H1 (cell line): ENCODE measurements around the gene COG4. TPM values are rescaled to one million over a fixed set of nuclear protein-coding genes. Genes with fewer than 3 reads are reported as not detected.

Experiments
- CTCF ChIA-PET: fragments of 300-600 bp; sonication (Branson Sonifier 250); formaldehyde crosslinking; loops from one replicate; lab custom pipeline; 2021; ENCODE audit not compliant: partially characterized antibody; lab: Charles Lee
- POLR2A ChIA-PET: fragments of 300-600 bp; sonication (Branson Sonifier 250); formaldehyde crosslinking; loops from one replicate; lab custom pipeline; 2021; ENCODE audit warnings: inconsistent platforms; ENCODE audit not compliant: partially characterized antibody; lab: Charles Lee
- DNase-seq, 2 experiments: peaks; one replicate each; pipeline versions ENCODE4 v3.0.0 to v3.0.0-alpha.2; 2010 to 2022; ENCODE audit warnings: low spot score in 2 of 2, low read depth in 1 of 2, mixed read lengths in 1 of 2
- FAIRE-seq: peaks from 2 replicates; lab custom pipeline; 2011; peaks lifted over from hg19 to GRCh38; lab: Jason Lieb, UNC
- H2AFZ ChIP-seq: 2 replicates; pipeline ENCODE4 v1.8.1; 2012; ENCODE audit warnings: low read length, inconsistent platforms
- H2AK5ac ChIP-seq: 2 replicates; pipeline ENCODE4 v1.6.1; 2013; ENCODE audit warnings: low read depth, low read length
- H2BK120ac ChIP-seq: replicated peaks from 2 replicates; pipeline ENCODE3; 2013; ENCODE audit warnings: low read depth, low read length, inconsistent platforms
- H2BK12ac ChIP-seq: 2 replicates; pipeline ENCODE4 v1.6.1; 2013; ENCODE audit warnings: low read depth, low read length
- H2BK15ac ChIP-seq: 2 replicates; pipeline ENCODE4 v1.6.1; 2013; ENCODE audit warnings: low read length
- H2BK20ac ChIP-seq: 2 replicates; pipeline ENCODE4 v1.6.1; 2013; ENCODE audit warnings: low read length
- H2BK5ac ChIP-seq: 2 replicates; pipeline ENCODE4 v1.6.1; 2013; ENCODE audit warnings: low read depth, low read length
- H3K14ac ChIP-seq: 2 replicates; pipeline ENCODE4 v1.6.1; 2013; ENCODE audit warnings: inconsistent platforms; ENCODE audit not compliant: insufficient read length
- H3K18ac ChIP-seq: 2 replicates; pipeline ENCODE4 v1.6.1; 2013; ENCODE audit warnings: low read length; ENCODE audit errors: extremely low read depth
- H3K23ac ChIP-seq: 2 replicates; pipeline ENCODE4 v1.6.1; 2013; ENCODE audit warnings: inconsistent platforms; ENCODE audit not compliant: insufficient read length
- H3K23me2 ChIP-seq: 2 replicates; pipeline ENCODE4 v1.6.1; 2013; ENCODE audit warnings: low read depth, low read length
- H3K27ac ChIP-seq: 2 replicates; pipeline ENCODE4 v1.6.1; 2011; ENCODE audit warnings: low read depth, low read length, inconsistent platforms
- H3K27me3 ChIP-seq, 4 experiments: replicated peaks in 1 of 4; 1 replicate in 1 of 4; 2 replicates in 3 of 4; pipeline versions ENCODE4 v1.6.1 to v1.8.1; 2011 to 2013; ENCODE audit warnings: low read length in 3 of 4, mild to moderate bottlenecking in 3 of 4, inconsistent platforms in 2 of 4, mixed read lengths in 2 of 4, moderate library complexity in 1 of 4; ENCODE audit not compliant: control insufficient read depth in 3 of 4, insufficient read depth in 3 of 4; ENCODE audit errors: extremely low read depth in 1 of 4
- H3K36me3 ChIP-seq, 4 experiments: 2 replicates each; pipeline versions ENCODE4 v1.6.1 to v1.8.1; 2011 to 2013; ENCODE audit warnings: mild to moderate bottlenecking in 4 of 4, low read length in 3 of 4, moderate library complexity in 2 of 4, control low read depth in 1 of 4, inconsistent platforms in 1 of 4; ENCODE audit not compliant: insufficient read depth in 4 of 4, control insufficient read depth in 2 of 4
- H3K4ac ChIP-seq: replicated peaks from 2 replicates; pipeline ENCODE3; 2013; ENCODE audit warnings: low read length, low read depth, mixed read lengths, inconsistent platforms; ENCODE audit not compliant: insufficient read length
- H3K4me1 ChIP-seq, 4 experiments: replicated peaks in 1 of 4; 1 replicate in 1 of 4; 2 replicates in 3 of 4; pipeline versions ENCODE4 v1.6.1 to v1.8.1; 2011 to 2013; ENCODE audit warnings: low read length in 3 of 4, inconsistent platforms in 2 of 4, mixed read lengths in 1 of 4; ENCODE audit not compliant: insufficient read depth in 4 of 4, control insufficient read depth in 3 of 4
- H3K4me2 ChIP-seq, 2 experiments: 2 replicates each; pipeline versions ENCODE4 v1.6.1 to v1.8.1; 2011 to 2013; ENCODE audit warnings: low read depth in 2 of 2, low read length in 2 of 2, control low read depth in 1 of 2, inconsistent platforms in 1 of 2, mild to moderate bottlenecking in 1 of 2; ENCODE audit not compliant: insufficient read depth in 1 of 2
- H3K4me3 ChIP-seq, 4 experiments: fragments of 200-600, 300-600 bp in 1 of 4; sonication (generic), shearing (Covaris generic), sonication (Bioruptor Twin) in 1 of 4; 2 replicates each; pipeline versions ENCODE4 v1.5.1 to v1.8.1; 2011 to 2016; ENCODE audit warnings: low read length in 4 of 4, low read depth in 3 of 4, control low read depth in 2 of 4, inconsistent platforms in 2 of 4, mild to moderate bottlenecking in 2 of 4, mixed read lengths in 1 of 4, moderate library complexity in 1 of 4; ENCODE audit not compliant: insufficient read depth in 2 of 4; ENCODE audit errors: extremely low read depth in 1 of 4
- H3K56ac ChIP-seq: replicated peaks from 2 replicates; pipeline ENCODE3; 2013; ENCODE audit warnings: low read depth, mild to moderate bottlenecking, mixed read lengths, low read length, inconsistent platforms; ENCODE audit not compliant: insufficient read length
- H3K79me1 ChIP-seq: 2 replicates; pipeline ENCODE4 v1.6.1; 2013; ENCODE audit warnings: low read depth, low read length, control low read depth
- H3K79me2 ChIP-seq, 2 experiments: 2 replicates each; pipeline versions ENCODE4 v1.6.1 to v1.8.1; 2012 to 2013; ENCODE audit warnings: low read length in 2 of 2, mild to moderate bottlenecking in 2 of 2, inconsistent platforms in 1 of 2; ENCODE audit not compliant: insufficient read depth in 2 of 2, control insufficient read depth in 1 of 2
- H3K9ac ChIP-seq, 4 experiments: replicated peaks in 1 of 4; 1 replicate in 1 of 4; 2 replicates in 3 of 4; pipeline versions ENCODE4 v1.6.1 to v1.8.1; 2011 to 2013; ENCODE audit warnings: low read depth in 3 of 4, low read length in 3 of 4, control low read depth in 2 of 4, mild to moderate bottlenecking in 2 of 4, moderate library complexity in 2 of 4, inconsistent platforms in 1 of 4; ENCODE audit errors: extremely low read depth in 1 of 4
- H3K9me3 ChIP-seq, 2 experiments: 2 replicates each; pipeline versions ENCODE4 v1.6.1 to v1.8.1; 2012 to 2013; ENCODE audit warnings: mild to moderate bottlenecking in 2 of 2, moderate library complexity in 2 of 2, control low read depth in 1 of 2, inconsistent platforms in 1 of 2, low read depth in 1 of 2, low read length in 1 of 2, mixed read lengths in 1 of 2; ENCODE audit not compliant: insufficient read depth in 2 of 2
- H4K20me1 ChIP-seq, 2 experiments: replicated peaks in 1 of 2; 2 replicates each; pipeline versions ENCODE3 to v1.8.1; 2011 to 2013; ENCODE audit warnings: inconsistent platforms in 2 of 2, low read length in 2 of 2, mild to moderate bottlenecking in 1 of 2; ENCODE audit not compliant: insufficient read depth in 2 of 2, control insufficient read depth in 1 of 2
- H4K5ac ChIP-seq: 2 replicates; pipeline ENCODE4 v1.6.1; 2013; ENCODE audit warnings: low read length, low read depth, mixed read lengths, inconsistent platforms; ENCODE audit not compliant: insufficient read length
- H4K8ac ChIP-seq: 2 replicates; pipeline ENCODE4 v1.8.0; 2013; ENCODE audit warnings: mild to moderate bottlenecking, moderate library complexity, low read length, inconsistent platforms; ENCODE audit not compliant: insufficient read depth; ENCODE audit errors: extremely low read depth
- H4K91ac ChIP-seq: replicated peaks from 2 replicates; pipeline ENCODE3; 2013; ENCODE audit warnings: low read length, mixed read lengths, inconsistent platforms; ENCODE audit not compliant: insufficient read length
- EZH2 ChIP-seq: fragments of 200-600 bp; sonication (generic); IDR thresholded peaks from 2 replicates; pipeline ENCODE4 v1.7.1; 2012; ENCODE audit warnings: low read depth, mild to moderate bottlenecking, moderate library complexity, low read length, inconsistent platforms; ENCODE audit not compliant: severe bottlenecking
- KDM1A ChIP-seq: fragments of 200-600, 300-600 bp; sonication (generic); IDR thresholded peaks from 2 replicates; pipeline ENCODE4 v1.7.1; 2016; ENCODE audit warnings: mild to moderate bottlenecking, low read length, borderline replicate concordance
- RNF2 ChIP-seq: fragments of 200-900, 300-1000 bp; sonication (generic); IDR thresholded peaks from 2 replicates; pipeline ENCODE4 v1.7.1; 2016; ENCODE audit warnings: borderline replicate concordance, low read depth, mild to moderate bottlenecking, antibody characterized with exemption, low read length; ENCODE audit not compliant: poor library complexity, severe bottlenecking; ENCODE audit errors: missing control alignments
- WGBS, 2 experiments: shearing (Covaris generic) in 1 of 2; methylation state at CpG; one replicate each; pipeline versions ENCODE4 v1.1.6 to v1.1.7; 2013 to 2015; ENCODE audit warnings: low lambda C conversion rate in 2 of 2, mixed read lengths in 2 of 2, inconsistent platforms in 1 of 2, low coverage in 1 of 2, missing lambda C conversion rate in 1 of 2; ENCODE audit not compliant: insufficient replicate concordance in 2 of 2, insufficient coverage in 1 of 2, insufficient read length in 1 of 2; ENCODE audit errors: extremely low coverage in 1 of 2, missing lambda C conversion rate in 1 of 2; 5-methylcytosine and 5-hydroxymethylcytosine counted together
- polyA plus RNA-seq, 7 experiments: library from polyadenylated mRNA; depleted of rRNA in 3 of 7; stranded (reverse) in 5 of 7; unstranded in 2 of 7; fragments of >200 nt in 5 of 7; fragments of 200-250 nt in 2 of 7; gene quantifications; 1 replicate in 5 of 7; 2 replicates in 1 of 7; 4 replicates in 1 of 7; pipeline versions ENCODE4 v1.2.1 to v1.2.3, GENCODE V29; 2011 to 2013; ENCODE audit warnings: missing spikeins in 2 of 7, mixed read lengths in 2 of 7
- total RNA-seq: library from RNA; stranded (reverse); fragmentation: NEBNext Ultra II Directional; extraction: Animal tissue kit (Norgen Biotek cat#: 25700); gene quantifications from 2 replicates; pipeline ENCODE4 v1.2.1, GENCODE V29; 2021

COG4 gene
- total and polyA plus RNA-seq, 2 of the 8 experiments (the other 6 are each of a cell fraction or from before 2014, with no cell fraction given) = 46.1 to 50.2 TPM

DNA sequence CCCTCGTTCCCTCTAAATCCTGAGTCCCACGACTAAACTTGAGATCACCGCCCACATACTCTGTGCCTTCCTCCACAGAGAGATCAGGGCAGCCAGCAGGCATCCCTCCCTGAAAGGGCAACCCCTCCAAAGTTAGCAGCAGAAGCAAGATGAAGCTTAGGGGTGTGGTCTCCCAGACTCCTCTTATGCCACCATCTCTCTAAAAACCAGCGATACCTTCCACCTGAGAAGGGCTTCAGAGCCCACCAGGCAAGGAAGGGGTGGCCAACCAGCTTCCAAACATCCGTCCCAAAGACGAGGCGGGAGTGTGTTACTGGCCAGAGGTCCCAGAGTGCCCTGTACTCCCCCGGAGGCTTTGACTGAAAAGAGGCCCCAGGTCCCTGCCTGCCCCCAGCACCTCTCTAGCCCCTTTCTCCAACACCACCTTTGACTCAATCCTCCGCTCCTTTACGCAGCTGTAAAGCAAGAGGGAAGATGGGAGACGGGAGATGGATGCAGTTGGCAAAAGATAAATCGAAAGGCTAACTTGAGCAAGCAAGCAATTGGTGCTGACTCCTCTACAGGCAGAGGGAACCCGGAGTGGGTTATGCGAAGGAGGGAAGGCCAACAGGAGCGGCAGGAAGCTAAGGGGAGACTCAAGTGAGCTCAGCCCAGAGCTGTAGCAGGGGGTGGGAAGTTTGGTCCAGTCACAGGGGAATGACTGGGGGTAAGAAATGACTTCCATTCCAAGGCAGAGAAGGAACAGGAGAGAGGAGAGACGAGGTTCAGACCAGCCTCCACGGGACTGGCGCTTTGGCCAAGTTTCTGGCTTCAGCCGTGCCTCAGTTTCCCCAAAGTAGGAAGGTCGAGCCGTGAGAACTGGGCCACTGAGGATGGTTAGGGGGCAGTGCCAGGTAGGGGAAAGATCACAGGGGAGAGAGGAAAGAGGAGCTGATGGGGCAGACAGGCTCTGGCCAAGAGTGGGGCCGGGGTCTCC is 85.5 kb downstream of the COG4 start:
- no peak overlapping the region for H3K23ac ChIP-seq
- H2BK5ac ChIP-seq = peak overlapping the region; percentile 61; the same call in 1 of the 2 replicates
- no peaks in the 10 kb centered on the region for H3K27me3 ChIP-seq
- peaks cover 11% of the 10 kb centered on the region for H3K23me2 ChIP-seq
- H3K36me3 ChIP-seq = peaks cover 0 to 5% (median 0%) of the 10 kb centered on the region in 4 experiments; a peak in 3 of 8 replicates
- H2BK12ac ChIP-seq = peak overlapping the region; percentile 22; the same call in 1 of the 2 replicates
- peaks cover 10 to 26% (median 17%) of the 10 kb centered on the region in 4 experiments for H3K4me1 ChIP-seq
- WGBS, 2 experiments = 26% methylated on average over 21 of the region's 22 CpGs; no CpG with 5 or more reads in 1 of the 2 experiments
- H3K79me2 ChIP-seq = peaks cover 0 to 45% of the 10 kb centered on the region in 2 experiments; a peak in 3 of 4 replicates
- DNase-seq (peak in 1 of 2 experiments; percentile 63), FAIRE-seq (no peak)
- TF ChIP-seq KDM1A (peak; percentile 16; the same call in 1 of the 2 replicates), RNF2 (peak; percentile 36), EZH2 (no peak)
- peak overlapping the region; percentile 15 for H2BK120ac ChIP-seq
- H2AK5ac ChIP-seq = peak overlapping the region; percentile 2; the same call in 1 of the 2 replicates
- peak overlapping the region in 2 of 4 experiments; percentile 32 to 66; a peak in 4 of 7 replicates for H3K9ac ChIP-seq
- peak overlapping the region; percentile 3; the same call in 1 of the 2 replicates for H2BK15ac ChIP-seq
- H4K5ac ChIP-seq = peak overlapping the region; percentile 51
- H3K4me3 ChIP-seq = peak overlapping the region; percentile 76 to 92 (median 80)
- H3K79me1 ChIP-seq = peaks cover 12% of the 10 kb centered on the region
- no peak overlapping the region for H3K14ac ChIP-seq
- POLR2A ChIA-PET = interaction anchor here (0.5 to 3.6 kb wide), 16 partner anchors 10 to 454 kb away, joined by 3 to 22 read pairs (median 4); partner anchors contain the start of genes COG4, DDX19A, EXOSC6 and FCSK
- H4K20me1 ChIP-seq = no peaks in the 10 kb centered on the region
- no peaks in the 10 kb centered on the region for H3K9me3 ChIP-seq
- peak overlapping the region; percentile 88 for H3K4ac ChIP-seq
- CTCF ChIA-PET = interaction anchor here (0.8 to 4.2 kb wide), 9 partner anchors 16 to 59 kb away, joined by 3 to 37 read pairs (median 5); partner anchors contain the start of gene FCSK
- H2AFZ ChIP-seq = no peak overlapping the region
- no peak overlapping the region for H4K8ac ChIP-seq
- H4K91ac ChIP-seq = peak overlapping the region; percentile 75
- peak overlapping the region; percentile 91 to 98 for H3K4me2 ChIP-seq
- H3K18ac ChIP-seq = peak overlapping the region; percentile 68
- H3K27ac ChIP-seq = no peak overlapping the region
- peak overlapping the region; percentile 40 for H3K56ac ChIP-seq
- 0 out of 2 replicates have a peak overlapping the region, but pooled peaks have one; percentile 23 for H2BK20ac ChIP-seq
